HG02852 (cell line): ENCODE data around the gene SECTM1.

Experiments used
- ATAC-seq: cut with Tn5 transposase; IDR thresholded peaks from one replicate; pipeline ENCODE4 v1.9.1; 2021; ENCODE audit warnings: mild to moderate bottlenecking, moderate library complexity; ENCODE audit not compliant: unreplicated experiment

Gene SECTM1

DNA sequence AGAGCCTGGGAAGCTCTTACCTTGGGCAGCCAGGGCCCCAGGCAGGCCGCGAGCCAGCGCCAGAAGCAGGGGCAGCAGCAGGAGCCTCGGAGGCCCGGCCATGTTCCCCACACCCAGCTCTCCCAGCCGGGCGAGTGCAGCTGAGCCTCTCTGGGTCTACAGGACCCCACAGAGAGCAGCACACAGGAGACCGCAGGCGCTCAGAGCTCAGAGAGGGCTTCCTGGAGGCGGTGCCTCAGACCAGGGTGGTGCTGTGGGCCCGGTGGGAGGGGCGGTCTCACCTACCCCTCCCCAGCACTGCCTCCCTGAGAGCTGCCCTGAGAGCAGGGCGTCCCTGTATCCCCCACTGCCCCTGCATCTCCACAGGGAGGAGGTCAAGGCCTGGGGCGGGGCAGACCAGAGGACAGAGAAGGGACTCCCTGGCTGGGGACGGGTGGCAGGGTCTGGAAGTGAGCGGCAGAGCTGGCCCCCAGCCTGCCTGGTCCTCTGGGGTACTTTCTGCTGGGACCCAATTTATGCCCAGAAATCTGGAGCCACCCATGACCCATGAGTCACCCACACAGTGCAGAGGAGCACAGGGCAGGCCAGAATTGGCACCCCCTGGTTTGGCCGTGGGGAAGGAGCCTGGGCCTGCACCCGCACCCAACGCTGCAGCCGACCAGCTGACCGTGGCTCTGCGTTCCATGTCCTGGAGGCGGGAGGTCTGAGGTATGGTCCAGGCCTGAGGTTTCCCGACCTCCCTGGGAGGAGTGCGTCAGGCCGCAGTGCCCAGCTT lies 16.0 kb downstream of the SECTM1 start, which contains the start of gene CD7:
TSS of gene CD7 (minus strand) at position 215 of the 775 bp plus-strand sequence. CDS start at position 102, 113 bp downstream.
- ATAC-seq, result no peak

DNA sequence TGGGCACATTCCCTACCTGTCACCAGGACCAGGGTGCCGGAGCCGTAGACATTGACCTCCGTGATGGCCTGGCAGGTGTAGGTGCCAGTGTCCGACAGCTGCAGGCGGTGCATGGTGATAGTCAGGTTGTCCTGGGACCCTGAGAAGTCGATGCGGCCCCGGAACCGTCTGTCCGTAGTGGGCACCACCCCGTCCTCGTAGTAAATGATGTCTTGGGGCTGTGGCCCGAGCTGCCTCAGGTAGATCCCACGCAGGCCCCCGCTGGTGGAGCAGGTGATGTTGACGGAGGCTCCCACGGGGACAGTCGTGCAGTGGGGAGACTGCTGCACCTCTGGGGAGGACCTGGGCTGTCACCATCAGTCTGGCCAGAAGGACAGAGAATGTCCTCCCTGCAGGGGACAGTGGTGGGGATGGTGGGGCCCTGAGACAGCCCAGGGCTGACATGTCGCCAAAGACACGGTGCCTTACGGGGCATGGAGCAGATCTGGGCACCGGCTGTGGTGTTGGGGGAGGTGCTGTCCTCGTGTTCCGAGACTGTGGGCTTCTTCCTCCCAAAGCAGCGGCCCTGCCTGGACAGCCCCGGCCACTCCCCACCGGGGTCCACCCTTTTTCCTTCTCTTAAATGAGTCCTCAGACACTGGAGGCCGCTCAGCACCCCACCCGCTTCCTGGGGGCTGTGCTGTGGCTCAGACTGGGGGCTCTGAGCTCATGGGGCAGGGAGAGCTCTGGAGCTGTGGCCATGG lies 16.7 kb downstream of the SECTM1 start:
- ATAC-seq, result no peak

DNA sequence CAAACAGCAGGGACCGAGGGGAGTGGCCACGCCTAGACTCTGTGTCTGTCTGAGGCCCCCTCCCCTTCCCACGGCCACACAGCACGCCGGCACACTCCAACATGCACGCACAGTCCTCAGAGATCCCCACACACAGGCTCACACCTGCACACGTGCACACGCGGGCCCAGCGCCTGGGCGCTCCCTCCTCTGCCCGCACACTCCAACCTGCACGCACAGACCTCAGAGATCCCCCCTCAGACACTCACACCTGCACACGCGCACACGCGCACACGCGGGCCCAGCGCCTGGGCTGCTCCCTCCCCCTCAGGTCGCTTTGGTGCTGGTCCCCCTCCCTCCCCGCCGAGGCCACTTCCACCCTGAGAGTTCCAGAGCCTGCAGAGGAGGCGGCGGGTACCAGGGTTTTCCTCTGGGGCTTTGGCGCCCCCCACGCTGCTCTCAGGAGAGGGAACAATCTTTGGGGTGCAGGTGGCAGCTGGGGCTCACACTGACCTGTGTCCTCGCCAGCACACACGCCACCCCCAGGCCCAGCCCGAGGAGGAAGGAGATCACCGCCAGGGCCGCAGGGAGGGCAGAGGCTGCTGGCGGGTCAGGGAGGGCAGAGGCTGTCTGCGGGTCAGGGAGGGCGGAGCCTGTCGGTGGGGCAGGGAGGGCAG lies 17.7 kb downstream of the SECTM1 start:
- no peak for ATAC-seq

DNA sequence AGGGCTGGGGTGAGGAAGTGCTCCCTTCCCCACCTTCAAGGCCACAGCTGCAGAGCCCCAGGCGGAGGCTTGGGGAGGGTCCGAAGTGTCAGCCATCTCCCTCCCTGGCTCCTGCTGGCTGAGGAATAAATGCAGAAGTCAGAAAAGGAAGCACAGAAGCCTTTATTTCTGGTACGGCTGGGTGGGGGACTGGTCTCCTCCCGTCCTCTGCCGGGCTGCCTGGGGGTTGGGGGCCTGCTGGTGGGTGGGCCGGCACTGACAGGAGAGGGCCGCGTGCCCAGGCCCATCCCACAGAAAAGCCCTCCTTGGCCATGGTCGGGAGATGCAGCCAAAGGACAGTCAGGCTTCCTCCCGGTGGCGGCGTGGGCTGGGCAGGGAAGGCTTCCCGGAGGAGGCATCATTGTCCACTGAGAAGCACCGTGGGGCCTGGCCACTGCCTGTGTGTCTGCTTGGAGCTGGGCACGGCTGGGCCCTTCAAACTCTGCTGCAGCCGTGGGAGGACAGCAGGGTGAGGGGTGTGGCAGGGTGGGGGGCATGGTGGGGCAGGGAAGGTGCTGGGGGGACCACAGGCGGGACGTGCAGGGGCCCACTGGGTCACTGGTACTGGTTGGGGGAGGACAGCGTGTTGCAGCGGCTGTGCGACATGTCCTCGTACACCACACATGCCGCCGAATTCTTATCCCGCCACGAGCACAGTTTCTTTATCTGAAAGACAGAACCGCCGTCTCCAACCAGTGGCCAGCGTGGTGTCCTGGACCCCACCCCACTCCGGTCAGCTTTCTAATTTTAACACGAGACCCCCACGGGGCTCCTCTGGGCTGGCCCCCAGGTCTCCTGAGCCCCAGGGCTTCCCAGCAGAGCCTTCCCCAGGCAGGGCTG lies 18.6 kb downstream of the SECTM1 start:
- no peak for ATAC-seq

DNA sequence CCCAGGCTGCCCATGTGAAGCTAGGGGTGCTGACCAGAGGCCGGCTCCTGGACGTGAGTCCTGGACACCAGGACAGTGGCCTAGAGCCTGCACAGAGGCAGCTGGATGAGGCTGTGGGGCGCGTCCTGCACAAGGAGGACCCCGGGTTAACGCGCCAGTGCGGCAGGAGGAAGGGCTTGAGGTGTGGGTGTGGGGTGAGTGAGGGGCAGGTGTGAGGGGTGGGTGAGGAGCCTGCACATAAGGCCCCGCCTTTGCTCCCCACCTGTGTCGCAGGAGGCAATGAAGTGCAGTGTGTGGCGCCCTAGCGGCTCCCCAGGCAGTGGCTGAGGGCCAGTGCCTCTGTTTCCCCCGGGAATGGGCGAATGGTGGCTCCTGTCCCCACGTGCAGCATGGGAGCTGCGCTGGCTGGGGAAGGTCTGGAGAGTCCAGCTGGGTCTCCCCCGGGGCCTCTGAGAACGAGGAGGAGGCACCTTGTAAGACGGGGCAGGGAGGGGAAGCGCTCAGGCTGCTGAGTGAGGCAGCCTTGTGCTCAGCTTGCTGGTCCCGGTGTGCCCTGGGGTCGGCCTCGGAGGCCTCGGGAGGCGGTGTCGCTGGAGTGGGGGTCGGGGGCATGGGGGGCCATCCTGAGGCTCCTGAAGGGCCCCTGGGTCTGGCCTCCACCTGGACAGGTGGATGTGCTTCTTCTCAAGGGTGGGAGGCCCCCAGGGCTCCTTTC lies 19.4 kb downstream of the SECTM1 start:
- no peak for ATAC-seq

DNA sequence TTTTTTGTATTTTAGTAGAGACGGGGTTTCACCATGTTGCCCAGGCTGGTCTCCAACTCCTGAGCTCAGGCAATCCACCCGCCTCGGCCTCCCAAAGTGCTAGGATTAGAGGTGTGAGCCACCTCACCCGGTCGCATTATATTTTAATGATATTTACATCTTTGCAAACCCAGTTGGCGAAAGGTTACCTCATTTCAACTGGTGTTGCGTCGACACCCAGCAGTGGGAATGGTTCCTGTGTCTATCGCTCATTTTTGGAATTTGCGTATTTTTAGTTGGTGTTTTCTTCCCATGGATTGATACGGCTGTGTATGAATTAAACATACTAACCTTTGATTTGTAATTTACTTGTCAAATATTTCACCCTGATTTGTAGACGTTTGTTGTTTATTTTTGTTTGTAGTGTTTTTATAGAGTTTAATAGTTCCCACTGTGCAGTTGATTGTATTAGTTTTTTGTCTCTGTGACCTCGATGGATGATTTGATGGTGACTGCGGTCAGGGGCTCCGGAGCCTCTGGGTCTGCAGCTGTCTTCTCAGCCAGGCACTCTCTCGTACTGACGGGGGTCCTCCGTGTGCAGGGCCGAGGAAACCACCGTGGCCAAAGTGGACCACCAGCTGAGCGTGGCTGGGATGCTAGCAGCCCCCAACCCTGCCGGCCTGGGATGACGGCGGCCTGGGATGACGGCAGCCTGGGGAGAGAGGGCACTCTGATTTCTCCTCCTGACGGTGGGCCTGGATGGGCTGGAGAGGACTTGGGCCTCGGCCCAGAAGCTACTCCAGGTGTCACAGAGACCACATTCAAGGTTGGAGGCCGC lies 20.2 kb downstream of the SECTM1 start:
- ATAC-seq, result no peak

DNA sequence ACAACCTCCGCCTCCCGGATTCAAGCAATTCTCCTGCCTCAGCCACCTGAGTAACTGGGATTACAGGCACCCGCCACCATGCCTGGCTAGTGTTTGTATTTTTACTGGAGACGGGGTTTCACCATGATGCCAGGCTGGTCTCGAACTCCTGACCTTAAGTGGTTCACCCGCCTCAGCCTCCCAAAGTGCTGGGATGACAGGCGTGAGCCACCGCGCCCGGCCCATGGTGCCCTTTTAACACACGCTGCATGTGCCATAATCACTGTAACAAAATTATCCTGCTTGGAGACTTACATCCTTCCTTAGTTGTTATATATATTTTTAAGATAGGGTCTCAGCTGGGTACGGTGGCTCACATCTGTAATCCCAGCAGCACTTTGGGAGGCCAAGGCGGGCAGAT lies 21.6 kb downstream of the SECTM1 start:
- ATAC-seq, result no peak

DNA sequence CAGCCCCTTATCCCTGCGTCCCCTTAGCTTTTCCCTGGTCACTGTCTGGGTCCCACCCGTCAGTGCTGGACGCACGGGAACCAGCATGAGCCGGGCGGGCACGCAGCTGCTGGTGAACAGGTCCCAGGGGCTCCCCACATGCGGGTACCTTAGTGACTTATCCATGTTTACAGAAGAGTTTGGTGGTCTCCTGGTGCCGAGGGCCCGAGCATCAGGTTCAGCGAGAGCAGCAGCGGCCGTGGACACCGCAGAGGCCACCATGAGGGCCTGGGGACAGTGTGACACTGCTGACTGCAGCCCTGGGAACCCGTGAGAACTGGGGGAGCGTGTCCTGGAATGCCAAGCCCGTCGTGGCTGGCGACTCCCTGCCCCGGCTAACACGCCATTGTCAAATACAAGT lies 22.7 kb downstream of the SECTM1 start:
- no peak for ATAC-seq

DNA sequence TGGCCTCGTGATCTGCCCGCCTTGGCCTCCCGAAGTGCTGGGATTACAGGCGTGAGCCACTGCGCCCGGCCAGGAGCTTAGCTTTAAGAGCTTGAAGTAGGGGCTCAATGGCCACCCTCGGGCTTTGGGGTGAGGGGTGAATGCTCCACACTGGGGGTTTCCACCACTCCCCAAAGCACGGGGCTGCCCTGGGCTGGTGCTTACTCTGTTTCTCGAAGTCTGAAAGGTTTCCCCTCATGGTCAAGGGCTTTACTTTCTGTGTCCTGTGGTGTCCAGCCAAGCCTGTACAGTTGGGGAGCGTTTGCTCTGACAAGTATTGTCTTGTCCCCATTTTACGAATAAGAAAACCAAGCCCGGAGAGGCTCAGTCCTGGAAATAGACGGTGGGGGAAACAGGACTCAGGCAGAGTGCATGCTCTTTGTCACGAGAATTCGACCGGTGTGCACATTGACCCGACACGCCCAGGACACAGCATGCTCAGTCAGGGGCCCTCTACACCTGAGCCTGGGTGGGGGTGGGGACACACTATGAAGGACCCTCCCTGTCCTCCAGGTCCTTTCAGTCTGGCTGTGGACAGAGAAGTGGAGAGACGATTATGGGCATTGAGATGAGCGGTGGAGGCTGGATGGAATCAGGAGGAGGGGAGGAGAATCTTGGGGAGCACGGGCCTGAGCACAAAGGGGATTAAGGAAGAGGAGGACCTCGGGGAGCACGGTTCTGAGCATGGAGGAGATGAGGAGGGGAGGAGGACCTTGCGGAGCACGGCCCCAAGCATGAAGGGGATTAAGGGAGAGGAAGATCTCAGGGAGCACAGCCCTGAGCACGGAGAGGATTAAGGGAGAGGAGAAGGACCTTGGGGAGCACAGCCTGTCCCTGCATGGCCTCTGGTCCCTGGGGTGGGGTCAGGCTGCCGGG lies 23.7 kb downstream of the SECTM1 start:
- ATAC-seq, result no peak

DNA sequence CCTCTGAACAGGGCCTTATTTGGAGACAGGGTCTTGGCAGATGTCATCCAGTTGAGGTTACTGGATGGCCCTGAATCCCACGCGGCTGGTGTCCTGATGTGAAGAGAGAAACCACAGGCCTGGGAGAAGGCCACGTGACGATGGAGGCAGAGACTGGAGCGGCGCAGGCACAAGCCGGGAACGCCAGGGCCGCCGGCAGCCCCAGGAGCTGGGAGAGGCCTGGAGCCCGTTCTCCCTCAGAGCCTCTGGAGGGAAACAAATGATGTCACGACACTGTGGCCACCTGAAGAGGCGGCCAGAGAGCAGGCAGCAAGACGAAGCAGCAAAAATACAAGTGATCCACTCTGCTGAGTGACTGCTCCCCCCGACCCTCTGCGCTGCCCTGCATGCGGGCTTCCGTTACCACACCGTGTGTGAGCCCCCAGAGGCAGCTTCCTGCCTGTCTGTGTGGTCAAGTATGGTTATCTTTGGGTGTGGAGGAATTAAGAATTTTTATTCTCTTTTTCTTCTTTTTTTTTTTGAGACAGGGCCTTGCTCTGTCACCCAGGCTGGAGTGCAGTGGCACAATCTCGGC lies 27.8 kb downstream of the SECTM1 start:
- no peak for ATAC-seq

DNA sequence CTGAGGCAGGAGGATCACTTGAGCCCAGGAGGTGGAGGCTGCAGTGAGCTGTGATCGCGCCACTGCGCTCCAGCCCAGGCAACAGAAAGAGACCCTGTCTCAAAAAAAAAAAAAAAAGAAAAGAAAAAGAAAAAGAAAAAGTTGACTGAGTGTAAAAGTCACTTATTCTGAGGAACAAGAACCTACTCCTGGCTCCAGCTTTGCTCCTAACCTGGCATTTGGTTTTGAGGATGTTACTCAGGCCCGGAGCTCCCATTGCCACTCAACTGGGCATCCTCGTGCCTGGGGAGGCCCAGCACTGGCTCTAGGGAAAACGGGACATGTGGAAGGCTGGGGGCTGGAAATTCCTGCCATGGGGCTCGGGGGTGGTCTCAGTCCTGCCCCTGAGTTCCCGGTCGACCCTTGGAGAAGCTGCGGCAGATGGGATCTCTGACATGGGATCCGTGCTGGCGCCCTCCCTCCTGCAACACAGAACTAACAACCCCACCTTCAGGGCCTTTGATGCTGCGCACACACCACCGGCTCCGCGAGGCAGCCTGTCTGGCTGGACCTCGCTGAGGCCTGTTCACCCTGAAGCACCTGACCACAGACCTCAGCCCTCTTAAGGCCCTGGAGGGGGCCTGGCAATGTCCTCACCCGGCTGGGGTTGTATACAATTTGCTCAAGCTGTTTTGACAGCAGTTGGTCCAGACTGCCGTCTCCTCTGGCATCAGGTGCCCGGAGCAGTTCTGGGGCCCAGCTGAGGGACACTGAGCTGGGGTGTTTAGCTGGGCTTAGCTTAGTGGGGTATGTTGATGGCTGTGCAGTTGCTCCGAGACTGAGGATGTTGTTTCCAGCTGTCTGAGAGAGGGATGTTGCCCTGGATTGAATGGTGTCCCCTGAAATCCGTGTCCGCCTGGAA lies 28.5 kb downstream of the SECTM1 start:
- ATAC-seq, result no peak

DNA sequence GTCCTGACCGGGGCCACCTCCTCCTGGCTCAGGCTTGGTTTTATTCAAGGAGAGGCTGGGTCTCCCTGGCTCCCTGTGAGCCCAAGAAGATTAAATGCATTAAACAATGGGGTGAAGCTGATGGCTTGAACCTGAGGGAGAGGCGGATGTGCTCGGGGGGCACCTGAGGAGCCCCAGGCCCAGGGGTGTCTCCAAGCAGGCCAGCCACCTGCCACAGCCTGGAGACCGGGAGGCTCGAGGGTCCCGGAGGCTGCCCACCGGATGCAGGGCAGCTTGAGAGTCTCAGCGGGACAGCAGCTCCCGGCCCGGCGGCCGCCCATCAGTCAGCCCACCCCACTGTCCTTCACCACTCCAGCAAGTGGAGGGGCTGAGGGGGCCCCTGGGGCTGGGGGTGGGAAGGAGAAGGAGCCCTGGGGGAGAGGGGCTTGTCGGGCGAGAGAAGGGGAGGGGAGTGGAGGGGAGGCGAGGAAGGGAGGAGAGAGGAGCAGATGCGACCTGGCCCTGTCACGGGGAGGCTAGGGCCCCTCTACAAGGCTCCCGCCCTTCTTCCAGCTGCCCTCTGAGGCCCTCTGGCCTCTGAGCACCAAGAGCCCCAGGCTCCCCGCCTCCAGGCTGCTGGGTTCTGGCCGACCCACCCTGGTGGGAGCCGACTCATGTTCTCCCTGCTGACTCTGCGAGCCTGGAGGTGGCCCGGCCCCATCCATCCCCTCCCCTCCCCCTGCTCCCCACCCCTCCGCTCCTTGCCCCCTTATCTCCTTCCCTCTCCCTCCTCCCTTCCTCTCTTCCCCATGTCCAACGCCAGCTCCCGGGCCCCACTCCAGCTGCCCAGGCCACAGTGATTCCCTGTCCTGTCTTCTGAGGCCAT lies 29.4 kb downstream of the SECTM1 start:
- ATAC-seq, result no peak

DNA sequence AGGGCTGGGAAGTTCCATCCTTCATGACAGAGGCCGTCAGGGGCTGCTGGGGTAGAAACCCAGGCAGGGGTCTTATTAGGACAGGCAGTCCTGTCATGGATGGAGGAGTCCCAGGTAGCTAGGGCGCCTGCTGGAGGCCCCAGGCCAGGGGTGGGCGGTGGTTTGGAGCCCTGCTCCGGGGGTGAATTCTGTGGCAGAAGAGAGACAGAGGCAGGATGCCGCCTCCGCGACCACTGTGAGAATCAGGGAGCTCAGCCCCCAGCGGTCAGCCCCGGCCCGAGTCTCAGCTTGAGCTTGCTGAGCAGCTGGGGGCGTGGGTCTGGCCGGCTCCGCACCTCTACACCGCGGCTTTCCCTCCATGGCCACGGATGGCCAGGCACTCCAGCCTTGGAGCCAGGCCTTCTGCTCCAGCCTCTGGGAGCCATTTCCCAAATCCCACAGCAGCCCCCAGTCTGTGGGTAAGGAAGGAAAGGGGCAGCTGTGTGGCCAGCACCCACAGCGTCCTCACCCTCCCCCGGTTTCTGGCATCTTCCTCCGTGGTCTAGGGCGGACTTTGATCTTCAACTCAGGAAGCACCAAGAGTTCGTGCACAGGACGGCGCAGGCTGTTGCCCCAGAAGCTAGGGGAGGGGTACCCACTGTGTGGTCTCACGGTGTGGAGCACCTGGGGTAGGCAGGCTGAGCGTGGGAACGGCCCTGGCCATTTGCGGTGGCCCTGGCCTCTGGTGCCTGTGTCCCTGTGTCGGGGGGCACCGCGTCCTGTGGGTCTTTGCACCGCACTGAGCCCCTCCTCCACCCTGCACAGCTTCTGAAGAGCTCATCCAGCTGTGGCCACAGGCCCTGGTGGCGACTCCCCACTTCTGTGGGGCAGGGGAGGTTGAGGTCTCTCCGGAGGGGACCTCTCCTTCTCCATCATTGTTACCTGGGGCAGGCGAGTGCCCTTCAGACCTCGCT lies 30.3 kb downstream of the SECTM1 start:
- no peak for ATAC-seq

DNA sequence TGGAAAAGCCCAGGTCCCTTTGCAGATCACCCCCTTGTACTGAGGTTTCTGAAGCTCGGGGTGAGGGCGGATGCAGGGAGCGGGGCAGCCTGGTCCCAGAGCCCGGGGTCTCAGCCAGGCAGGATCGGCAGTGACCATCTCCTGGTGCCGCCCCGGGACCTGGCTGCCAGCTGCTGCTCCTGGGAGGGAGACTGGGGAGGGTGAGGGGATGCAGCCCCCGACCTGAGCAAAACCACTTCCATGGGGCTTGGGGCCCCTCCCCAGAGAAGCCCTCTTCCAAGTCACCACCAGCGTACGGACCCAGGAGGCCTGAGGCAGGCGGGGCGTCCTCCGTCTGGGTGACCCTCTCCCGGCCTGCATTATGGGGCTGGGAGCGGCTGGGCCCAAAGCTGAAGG lies 31.0 kb downstream of the SECTM1 start:
- ATAC-seq, result no peak
